HG02938 (cell line): ENCODE results near the gene TIMM17A.
"Not testable (repeated sequence)": the region's sequence is repeated elsewhere in the genome, so short reads cannot be mapped to it uniquely, and the experiment has no call there.

Experiments used
- ATAC-seq: cut with Tn5 transposase; IDR thresholded peaks from one replicate; pipeline ENCODE4 v1.9.1; 2021; ENCODE audit warnings: mild to moderate bottlenecking, moderate library complexity; ENCODE audit not compliant: unreplicated experiment

TIMM17A gene

DNA sequence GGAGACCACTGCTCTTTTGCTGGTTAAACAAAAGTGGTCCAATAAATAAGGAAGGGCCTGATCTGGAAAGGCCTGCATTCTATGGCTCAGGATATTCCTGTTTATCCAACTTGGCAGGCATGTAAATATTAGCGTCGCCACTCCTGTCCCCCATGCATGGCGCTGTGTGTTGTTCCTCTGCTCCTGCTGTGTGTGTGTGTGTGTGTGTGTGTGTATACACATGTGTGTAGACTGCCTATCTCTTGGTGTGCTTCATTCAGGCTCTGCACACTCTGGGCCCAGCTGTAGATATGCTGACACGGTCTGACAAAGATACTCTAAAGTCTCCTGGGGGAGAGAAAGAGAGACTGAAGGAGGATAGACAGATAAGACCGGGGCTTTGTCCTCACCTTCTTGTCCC, 15.7 kb upstream of the TIMM17A start:
- no peak for ATAC-seq

DNA sequence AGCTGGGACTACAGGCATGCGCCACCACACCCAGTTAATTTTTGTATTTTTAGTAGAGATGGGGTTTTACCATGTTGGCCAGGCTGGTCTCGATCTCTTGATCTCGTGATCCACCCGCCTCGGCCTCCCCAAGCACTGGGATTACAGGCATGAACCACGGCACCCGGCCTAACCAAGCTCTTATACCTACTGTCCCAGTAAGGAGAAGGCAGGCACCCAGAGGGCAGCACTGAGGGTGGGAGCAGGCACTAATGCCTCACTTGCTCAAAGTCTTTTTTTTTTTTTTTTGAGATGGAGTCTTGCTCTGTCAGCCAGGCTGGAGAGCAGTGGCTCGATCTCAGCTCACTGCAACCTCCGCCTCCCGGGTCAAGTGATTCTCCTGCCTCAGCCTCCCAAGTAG, 15.0 kb upstream of the TIMM17A start:
- ATAC-seq, result not testable (repeated sequence)

DNA sequence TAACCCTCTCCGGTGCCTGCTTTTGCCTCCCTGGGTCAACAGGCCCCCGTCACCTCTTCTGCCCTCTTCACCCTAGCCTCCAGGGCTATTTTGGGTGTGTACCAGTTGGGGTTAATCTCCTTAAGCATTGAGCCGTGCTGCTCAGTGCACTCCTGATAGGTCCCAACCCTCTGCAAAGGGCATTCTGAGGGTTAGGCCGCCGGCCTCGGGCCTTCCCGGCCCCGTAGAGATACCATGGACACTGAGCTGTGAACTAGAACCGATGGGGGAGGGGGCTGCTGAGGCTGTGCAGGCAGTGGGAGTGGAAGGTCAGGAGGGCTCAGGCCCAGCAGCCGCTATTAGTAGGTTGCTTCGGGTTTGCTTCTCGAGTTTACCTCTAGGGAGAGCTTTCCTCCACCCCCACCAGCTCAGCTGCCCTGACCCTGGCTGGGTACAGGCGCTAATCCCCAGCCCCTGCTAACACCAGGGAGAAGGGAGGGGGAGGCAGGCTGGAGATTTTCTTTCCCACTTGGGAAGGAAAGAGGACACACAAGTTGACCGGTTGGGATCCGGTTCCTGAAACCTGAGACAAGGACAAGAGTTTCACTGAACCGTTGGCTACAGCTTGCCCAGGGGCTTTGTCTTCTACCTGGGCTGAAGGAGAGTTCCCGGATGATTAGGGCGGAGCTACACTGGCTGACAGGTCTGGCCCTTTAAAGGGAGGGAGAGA, 13.7 kb upstream of the TIMM17A start:
- no peak for ATAC-seq

DNA sequence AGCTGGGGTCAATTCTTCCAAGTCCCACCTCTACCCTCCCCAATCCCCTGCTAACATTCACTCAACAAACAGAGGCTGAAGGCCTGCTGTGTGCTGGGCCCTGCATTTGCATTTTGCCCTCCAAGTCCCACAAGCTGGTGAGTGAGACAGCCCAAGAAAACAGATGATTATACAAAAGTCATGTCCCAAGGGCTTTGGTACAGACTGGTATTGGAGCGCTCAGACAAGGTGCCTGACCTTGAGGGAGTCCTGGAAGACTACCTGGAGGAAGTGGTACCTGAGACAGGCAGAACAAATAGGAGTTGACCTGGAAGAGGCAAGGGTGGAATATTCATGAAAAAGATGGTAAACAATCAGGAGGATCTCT, 13.2 kb upstream of the TIMM17A start:
- no peak for ATAC-seq

DNA sequence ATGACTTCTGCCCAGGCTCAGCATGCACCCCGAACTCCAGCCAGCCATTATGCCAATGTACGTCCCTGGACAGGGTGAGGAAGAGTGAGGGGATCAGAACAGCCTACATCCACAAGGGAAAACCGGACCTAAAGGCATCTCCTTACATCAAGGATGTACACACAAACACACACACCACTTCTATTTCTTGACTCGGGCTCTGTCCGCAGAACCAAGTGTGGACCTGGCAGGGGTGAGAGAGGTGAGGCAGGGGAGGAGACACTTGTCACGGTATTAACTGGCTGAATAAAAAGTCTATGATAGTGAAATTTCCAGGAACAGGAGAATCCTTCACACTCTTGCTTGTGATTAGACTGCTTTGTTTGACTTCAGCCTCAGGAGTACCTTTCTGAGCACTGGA, 11.3 kb upstream of the TIMM17A start:
- ATAC-seq, result no peak

DNA sequence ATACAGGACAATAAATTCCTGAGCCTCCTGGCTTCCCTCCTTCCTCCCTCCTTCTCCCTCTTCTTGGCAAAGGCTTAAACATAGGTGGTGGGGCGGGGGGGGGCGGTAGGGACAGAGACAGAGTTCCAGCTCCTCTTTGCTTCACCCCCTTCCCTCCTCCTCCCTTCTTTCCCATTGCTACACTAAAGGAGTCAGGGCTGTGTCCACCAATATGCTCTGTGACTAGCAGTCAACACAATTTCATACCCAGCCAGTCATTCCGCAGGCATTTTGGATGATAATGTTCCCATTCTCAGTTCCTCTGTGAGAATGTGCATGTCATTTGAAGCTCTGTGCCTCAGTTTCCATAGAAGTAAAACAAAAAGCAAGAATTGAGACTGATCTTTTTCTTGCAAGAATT, 10.7 kb upstream of the TIMM17A start:
- no peak for ATAC-seq

DNA sequence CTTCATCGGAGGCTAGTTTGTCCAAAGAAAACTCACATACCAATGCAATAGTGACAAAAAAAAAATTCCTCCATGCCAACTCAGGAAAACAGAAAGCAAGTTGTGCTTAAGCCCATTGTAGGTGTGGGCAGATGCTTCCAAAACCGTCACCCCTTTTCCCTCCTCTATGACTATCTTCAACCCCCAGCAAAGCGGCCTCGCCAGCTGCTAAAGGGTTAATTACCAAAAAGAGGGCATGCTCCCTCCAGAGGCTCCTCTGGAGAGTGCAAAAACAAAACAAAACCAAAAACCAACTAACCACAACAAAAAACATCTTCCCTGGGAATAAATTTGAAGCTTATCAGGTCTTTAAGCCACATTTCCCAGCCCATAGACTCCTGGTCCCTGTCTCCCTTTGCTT, 10.1 kb upstream of the TIMM17A start:
- no peak for ATAC-seq

DNA sequence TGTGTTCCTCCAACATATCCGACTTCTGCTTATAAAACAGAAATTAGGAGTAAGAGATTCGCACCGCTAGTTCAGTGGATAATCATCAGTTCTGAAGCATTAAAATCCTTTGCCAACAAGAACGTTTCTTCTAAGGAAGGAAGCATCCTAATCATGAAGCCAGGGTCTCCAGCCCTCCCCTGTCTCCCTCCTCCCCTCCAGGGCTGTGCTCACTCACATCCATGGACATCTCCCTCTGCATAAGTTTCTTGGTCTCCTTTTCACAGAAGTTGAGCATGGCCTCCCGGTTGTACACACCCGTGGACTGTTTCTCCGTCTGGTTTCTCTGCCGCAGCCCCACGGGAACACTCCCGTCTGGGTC, 9.5 kb upstream of the TIMM17A start:
- ATAC-seq, result no peak

DNA sequence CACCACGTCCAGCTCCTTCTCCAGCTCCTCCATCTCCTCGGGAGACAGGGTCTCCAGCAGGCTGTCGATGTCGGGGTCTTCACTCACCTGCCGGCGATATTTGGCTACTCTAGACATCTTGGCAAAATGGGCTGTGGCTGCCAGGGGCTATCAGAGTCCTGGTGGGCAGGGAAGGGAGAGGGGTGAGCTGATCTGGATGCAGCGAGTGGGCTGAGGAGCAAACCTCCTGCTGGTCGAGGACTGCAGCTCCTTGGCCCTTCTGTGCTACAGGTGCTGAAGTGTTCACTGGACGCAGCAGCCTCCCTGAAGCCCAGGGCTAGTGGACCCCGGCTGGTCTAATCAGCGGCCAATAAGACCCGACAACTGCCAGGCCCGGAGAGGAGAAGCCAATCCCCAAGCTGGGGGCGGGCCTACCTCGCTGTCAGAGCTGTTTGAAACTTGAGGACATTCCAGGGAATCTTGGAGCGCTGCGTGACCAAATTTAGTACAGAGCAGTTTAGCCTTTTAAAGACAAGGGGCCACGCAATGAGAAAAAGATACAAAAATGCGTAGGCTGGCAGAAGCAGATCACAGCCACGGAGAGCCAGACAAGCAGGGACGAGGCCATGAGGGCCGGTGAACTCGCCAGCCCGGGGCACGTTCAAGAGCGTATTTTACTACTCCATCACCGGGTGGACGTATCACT, 8.9 kb upstream of the TIMM17A start, which contains the start of gene LMOD1:
TSS of gene LMOD1 (minus strand) at position 325 of the 685 bp plus-strand sequence. CDS start at position 117, 208 bp downstream.
- ATAC-seq, result no peak

DNA sequence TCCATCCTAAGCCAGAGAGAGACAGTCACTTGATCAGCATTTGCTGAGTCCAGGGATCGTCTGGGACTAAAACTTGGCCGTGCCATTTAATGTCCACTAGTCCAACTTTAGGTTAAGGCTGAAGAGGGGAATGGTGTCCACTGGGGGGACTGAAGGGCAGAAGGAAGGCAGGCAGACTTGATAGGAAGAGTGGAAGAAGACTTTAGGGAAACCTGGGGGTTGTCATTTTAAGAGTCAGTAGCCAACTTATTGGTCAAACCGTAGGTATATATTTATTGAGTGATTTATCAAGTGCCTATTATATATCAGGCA, 7.7 kb upstream of the TIMM17A start:
- no peak for ATAC-seq

DNA sequence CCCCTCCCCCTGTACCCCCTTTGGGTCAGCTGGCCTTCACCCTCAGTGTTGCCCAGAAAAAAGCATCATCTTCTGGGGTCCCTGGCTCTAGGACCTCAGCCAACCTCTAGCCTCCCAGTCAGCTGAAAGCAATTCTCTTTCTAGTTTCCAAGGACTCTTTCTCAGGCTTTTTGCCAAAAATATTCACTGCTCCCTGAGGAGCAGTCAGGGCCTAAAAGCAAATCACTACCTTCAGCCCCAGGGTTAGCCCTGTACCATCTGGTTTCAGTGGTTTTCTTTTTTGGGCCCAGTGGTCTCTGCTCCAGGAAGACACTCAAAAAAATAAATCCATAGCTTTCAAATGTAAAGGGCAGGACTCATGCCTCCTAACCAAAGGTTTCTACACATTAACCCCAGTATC, 5.8 kb upstream of the TIMM17A start:
- ATAC-seq, result no peak

DNA sequence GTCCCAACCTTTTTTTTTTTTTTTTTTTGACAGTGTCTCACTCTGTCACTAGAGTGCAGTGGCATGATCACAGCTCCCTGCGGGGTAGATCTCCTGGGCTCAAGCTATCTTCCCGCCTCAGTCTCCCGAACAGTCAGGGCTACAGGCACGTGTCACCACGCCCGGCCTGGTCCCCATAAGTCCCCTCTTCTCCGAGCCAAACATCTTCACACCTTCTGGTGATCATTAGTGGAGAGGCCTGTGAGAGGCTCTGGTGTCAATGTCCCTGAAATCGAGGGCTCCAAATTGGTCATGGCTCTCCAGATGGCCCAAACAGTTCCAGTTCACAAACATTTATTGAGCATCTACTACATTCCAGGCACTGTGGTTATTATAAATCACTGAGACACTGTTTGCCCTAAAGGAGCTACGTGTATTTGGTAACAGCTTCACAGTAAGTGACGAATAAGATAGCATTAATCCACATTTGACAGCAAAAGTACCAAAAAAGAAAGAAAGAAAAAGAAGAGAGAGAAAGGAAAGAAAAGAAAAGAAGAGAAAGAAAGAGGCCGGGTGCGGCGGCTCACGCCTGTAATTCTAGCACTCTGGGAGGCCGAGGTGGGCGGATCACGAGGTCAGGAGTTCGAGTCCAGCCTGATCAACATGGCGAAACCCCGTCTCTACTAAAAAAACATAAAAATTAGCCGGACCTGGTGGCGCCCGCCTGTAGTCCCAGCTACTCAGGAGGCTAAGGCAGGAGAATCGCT, 867 bp upstream of the TIMM17A start:
- no peak for ATAC-seq

DNA sequence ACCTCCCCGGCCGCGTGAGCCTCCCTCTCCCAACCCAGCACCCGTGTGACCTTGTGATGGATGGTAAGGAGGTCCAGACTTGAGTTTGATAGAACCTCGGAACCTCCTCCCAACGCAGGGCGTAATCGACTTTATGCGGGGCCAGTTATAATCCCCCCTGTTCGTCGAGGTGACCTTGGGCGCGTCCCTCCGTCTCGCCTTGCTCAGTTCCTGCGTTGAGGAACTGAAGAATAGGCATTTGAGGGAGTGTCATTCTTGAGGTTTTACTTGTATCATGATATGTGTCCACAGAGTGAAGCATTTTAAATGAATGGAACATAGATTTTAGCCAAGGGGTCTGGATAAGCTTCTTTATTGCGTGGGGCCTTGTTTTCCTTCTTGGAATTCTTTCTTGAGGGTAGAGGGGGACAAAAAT, 433 bp downstream of the TIMM17A start:
- ATAC-seq, result peak; percentile 36

DNA sequence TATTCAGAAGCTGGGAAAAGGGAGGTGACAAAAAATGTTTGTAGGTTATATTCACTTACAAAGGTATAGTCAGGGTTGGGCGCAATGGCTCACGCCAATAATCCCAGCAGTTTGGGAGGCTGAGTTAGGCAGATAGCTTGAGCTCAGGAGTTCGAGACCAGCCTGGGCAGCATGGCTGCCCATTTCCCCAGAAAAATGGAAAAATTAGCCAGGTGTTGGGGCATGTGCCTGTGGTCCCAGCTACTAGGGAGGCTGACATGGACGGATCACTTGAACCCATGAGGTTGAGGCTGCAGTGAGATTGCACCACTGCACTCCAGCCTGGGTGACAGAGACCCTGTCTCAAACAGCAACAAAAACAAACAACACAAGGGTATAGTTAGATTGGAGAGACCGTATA, 3.0 kb downstream of the TIMM17A start:
- ATAC-seq, result no peak

DNA sequence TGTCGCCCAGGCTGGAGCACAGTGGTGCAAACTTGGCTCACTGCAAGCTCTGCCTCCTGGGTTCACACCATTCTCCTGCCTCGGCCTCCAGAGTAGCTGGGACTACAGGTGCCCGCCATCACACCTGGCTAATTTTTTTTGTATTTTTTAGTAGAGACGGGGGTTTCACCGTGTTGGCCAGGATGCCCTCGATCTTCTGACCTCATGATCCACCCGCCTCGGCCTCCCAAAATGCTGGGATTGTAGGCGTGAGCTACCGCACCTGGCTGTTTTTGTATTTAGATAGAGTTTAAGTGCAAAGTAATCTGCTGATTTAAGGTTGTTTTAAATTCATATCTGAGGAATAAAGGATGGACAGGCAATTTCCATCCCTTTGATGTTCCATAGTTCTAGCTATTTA, 7.1 kb downstream of the TIMM17A start:
- ATAC-seq, result not testable (repeated sequence)

DNA sequence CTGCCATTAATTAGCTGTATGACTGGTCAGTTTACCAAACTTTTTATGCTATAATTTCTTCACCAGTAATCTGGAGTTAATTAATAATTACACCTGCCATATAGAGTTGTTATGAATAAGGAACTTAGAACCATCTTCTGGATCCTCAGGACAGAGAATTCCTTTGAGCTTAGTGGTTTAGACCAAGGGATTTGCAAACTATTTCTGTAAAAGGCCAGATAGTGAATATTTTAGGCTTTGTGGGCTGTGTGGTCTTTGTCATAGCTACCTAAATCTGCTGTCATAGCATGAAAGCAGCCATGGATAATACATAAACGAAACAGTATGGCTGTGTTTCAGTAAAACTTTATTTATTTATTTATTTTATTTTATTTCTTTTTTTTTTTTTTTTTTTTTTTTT, 9.0 kb downstream of the TIMM17A start:
- ATAC-seq, result no peak

DNA sequence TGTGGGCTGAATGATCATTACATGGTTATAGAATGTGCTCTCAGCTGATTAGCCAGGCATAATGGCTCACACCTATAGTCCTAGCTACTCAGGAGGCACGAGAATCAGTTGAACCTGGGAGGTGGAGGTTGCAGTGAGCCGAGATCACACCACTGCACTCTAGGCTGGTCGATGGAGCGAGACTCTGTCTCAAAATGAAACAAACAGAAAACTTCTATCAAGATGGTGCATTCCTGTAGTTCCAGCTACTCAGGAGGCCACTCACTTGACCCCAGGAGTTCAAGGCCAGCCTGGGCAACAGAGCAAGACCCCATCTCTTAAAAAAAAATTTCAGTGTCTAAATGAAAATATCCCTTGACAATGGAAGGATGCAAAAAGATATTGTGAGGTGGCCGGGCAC, 10.9 kb downstream of the TIMM17A start:
- no peak for ATAC-seq

DNA sequence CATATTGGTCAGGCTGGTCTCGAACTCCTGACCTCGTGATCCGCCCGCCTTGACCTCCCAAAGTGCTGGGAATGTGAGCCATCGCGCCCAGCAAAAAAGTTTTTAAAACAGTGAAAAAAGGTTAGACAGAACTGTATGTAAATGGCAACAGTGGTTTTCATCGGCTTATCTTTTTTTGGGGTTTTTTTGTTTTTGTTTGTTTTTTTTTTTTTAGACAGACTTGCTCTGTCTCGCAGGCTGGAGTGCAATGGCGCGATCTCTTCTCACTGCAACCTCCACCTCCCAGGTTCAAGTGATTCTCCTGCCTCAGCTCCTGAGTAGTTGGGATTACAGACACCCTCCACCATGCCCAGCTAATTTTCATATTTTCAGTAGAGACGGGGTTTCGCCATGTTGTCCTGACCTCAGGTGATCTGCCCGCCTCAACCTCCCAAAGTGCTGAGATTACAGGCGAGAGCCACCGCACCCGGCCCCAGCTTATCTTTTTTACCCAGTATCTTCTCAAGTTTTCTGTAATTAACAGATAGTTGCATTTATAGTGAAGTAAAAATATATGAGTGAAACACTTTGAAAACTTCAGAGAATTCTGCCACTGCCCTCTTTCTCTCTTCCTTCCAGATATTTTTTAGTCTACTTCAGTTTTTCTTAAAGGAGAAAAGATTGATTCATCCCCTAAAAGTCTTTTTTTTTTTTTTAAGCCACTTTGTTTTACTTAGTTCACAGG, 13.1 kb downstream of the TIMM17A start:
- no peak for ATAC-seq

DNA sequence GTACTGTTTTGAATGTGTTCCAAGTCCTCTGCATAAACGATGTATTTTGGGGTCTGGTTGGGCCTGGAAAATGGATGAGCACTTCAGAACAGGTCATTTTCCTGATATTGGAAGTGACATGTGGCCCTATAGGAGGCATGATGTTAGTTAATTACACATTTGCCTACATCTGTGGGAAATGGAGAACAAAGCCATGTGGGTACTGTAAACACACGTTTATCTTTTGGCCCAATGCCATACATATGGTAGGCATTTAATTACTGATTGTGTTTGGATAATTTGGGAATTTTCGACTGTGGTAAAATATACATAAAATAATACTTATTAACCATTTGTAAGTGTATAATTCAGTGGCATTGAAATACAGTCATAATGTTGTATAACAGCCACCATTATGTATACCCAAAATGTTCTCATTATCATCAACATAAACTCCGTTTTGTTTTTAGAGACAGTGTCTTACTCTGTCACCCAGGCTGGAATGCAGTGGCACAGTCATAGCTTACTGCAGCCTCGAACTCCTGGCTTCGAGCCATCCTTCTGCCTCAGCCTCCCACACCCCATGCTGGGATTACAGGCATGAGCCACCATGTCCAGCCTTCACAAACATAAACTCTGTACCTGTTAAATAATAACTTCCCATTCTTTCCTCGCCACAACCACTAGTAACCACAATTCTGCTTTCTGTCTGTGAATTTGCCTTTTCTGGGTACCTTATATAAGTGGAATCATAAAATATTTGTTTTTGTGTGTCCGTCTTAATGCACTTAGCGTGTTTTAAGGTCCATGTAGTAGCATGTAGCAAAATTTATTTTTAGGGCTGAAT, 15.2 kb downstream of the TIMM17A start:
- ATAC-seq, result no peak

DNA sequence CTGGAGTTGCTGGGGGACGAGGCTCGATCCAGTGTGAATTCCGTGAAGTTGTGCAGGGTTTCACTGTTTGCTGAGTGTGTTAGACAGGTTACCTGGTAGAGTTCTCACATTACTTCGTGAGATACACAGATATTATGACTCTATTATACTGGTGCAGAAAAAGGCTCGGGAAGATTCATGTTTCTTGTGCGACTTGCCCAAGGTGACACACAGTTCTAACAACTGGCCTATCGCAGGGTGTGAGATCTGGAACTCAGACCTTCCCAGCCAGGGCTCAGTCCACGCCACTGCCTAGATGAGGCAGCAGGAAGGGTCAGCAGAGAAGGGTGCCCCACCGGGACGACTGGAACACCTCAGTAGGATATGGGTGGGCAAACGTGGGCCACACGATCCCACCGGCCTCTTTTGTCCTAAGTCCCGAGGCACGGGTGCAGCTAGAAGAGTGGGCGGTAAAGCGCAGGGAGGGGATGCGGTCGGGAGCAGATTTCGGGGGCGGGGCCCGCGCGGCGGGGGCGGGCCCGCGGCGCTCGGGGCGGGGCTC, 26.8 kb downstream of the TIMM17A start:
- ATAC-seq, result peak; percentile 17
